GM23338 (cell line): ENCODE data around the gene AKAP13. TPM values are rescaled to one million over a fixed set of nuclear protein-coding genes. Genes with fewer than 3 reads are reported as not detected.

Experiments used
- ATAC-seq: fragments of 200-7000 bp; cut with Tn5 transposase; 3 replicates; pipeline ENCODE4 v1.9.1; 2020
- DNase-seq: peaks from one replicate; pipeline ENCODE4 v3.0.0-alpha.2; 2015; ENCODE audit warnings: low spot score
- H2AFZ ChIP-seq: fragments of 200-600 bp; sonication (generic); 2 replicates; pipeline ENCODE4 v1.8.0; 2016; ENCODE audit warnings: antibody characterized with exemption, mild to moderate bottlenecking, moderate library complexity
- H3F3A ChIP-seq: fragments of 200-600 bp; sonication (generic); replicated peaks from 2 replicates; pipeline ENCODE4 v1.8.0; 2017; ENCODE audit warnings: antibody characterized with exemption, mixed run types, low read depth
- H3K27ac ChIP-seq: fragments of 200-600 bp; sonication (generic); 2 replicates; pipeline ENCODE4 v1.6.1; 2016; ENCODE audit warnings: low read depth
- H3K27me3 ChIP-seq: fragments of 200-600 bp; sonication (generic); 2 replicates; pipeline ENCODE4 v1.8.0; 2016; ENCODE audit warnings: mild to moderate bottlenecking, mixed run types, moderate library complexity; ENCODE audit not compliant: insufficient read depth
- H3K36me3 ChIP-seq: fragments of 200-600 bp; sonication (generic); 2 replicates; pipeline ENCODE4 v1.8.0; 2016; ENCODE audit warnings: mild to moderate bottlenecking; ENCODE audit not compliant: insufficient read depth
- H3K4me1 ChIP-seq: fragments of 200-600 bp; sonication (generic); 2 replicates; pipeline ENCODE4 v1.8.0; 2016; ENCODE audit warnings: mild to moderate bottlenecking, moderate library complexity; ENCODE audit not compliant: insufficient read depth
- H3K4me2 ChIP-seq: fragments of 200-600 bp; sonication (generic); 2 replicates; pipeline ENCODE4 v1.7.1; 2017; ENCODE audit warnings: mixed run types
- H3K4me3 ChIP-seq: fragments of 200-600 bp; sonication (generic); 2 replicates; pipeline ENCODE4 v1.6.1; 2016; ENCODE audit warnings: mixed run types
- H3K79me2 ChIP-seq: fragments of 200-600 bp; sonication (generic); replicated peaks from 2 replicates; pipeline ENCODE4 v1.8.0; 2017; ENCODE audit warnings: mild to moderate bottlenecking; ENCODE audit not compliant: insufficient read depth
- H3K9me2 ChIP-seq: fragments of 200-600 bp; sonication (generic); 2 replicates; pipeline ENCODE4 v1.8.0; 2017; ENCODE audit not compliant: insufficient read depth
- H4K20me1 ChIP-seq: fragments of 200-600 bp; sonication (generic); replicated peaks from 2 replicates; pipeline ENCODE4 v1.8.0; 2017; ENCODE audit warnings: mild to moderate bottlenecking; ENCODE audit not compliant: insufficient read depth
- H3K27ac Mint-ChIP-seq: 2 replicates; pipeline ENCODE4 v1.8.0; 2020; ENCODE audit warnings: inconsistent platforms, mild to moderate bottlenecking, moderate library complexity, mixed read lengths
- H3K27me3 Mint-ChIP-seq: 3 replicates; pipeline ENCODE4 v1.8.0; 2022; ENCODE audit warnings: low read depth, mild to moderate bottlenecking, moderate library complexity, mixed read lengths, inconsistent platforms; ENCODE audit not compliant: insufficient read depth, poor library complexity
- H3K36me3 Mint-ChIP-seq: 3 replicates; pipeline ENCODE4 v1.8.0; 2021; ENCODE audit warnings: low read depth, mild to moderate bottlenecking, inconsistent platforms, moderate library complexity, mixed read lengths
- H3K4me1 Mint-ChIP-seq: 3 replicates; pipeline ENCODE4 v1.8.0; 2020; ENCODE audit warnings: mild to moderate bottlenecking, inconsistent platforms, mixed read lengths
- H3K4me3 Mint-ChIP-seq: 3 replicates; pipeline ENCODE4 v1.8.0; 2021; ENCODE audit warnings: moderate library complexity, mild to moderate bottlenecking, inconsistent platforms, mixed read lengths
- H3K9me3 Mint-ChIP-seq: 3 replicates; pipeline ENCODE4 v1.8.0; 2020; ENCODE audit warnings: moderate library complexity, mild to moderate bottlenecking, inconsistent platforms, mixed read lengths
- CREB1 ChIP-seq: fragments of 250-450 bp; sonication (Bioruptor Pico); IDR thresholded peaks from 2 replicates; pipeline ENCODE4 v1.5.0; 2020; ENCODE audit warnings: low read depth, mild to moderate bottlenecking, moderate library complexity
- POLR2AphosphoS5 ChIP-seq: IDR thresholded peaks from 2 replicates; pipeline ENCODE4 v1.6.1; 2016; ENCODE audit warnings: antibody characterized with exemption, low read depth
- ZNF331 ChIP-seq: fragments of 250-450 bp; sonication (Bioruptor Pico); IDR thresholded peaks from 2 replicates; pipeline ENCODE4 v1.5.0; 2020; ENCODE audit warnings: low read depth, mild to moderate bottlenecking, moderate library complexity
- ZNF462 ChIP-seq: fragments of 250-450 bp; sonication (Bioruptor Pico); IDR thresholded peaks from 2 replicates; pipeline ENCODE4 v1.5.0; 2020; ENCODE audit warnings: mild to moderate bottlenecking, moderate library complexity
- polyA plus RNA-seq: library from polyadenylated mRNA; unstranded; fragments of >200 nt; fragmentation: Nextera tagmentation; extraction: Ambion mirVana; gene quantifications from 2 replicates; pipeline ENCODE4 v1.2.1, GENCODE V29; 2016
- total RNA-seq: library from RNA; depleted of rRNA; stranded (reverse); fragments of >200 nt; shearing (Covaris generic); gene quantifications from 2 replicates; pipeline ENCODE4 v1.2.3, GENCODE V29; 2014
- TF ChIP-seq, protein P1 (sequence below): IDR thresholded peaks from one replicate; pipeline ENCODE4 v1.6.1; 2018; ENCODE audit warnings: antibody characterized with exemption; ENCODE audit not compliant: unreplicated experiment

Gene AKAP13
- total and polyA plus RNA-seq, 2 experiments from 2014 or later = 46.2 to 60.7 TPM

GRCh38 chr15:85611361-85611760 lies 231.0 kb downstream of the AKAP13 start (continued):
- TF ChIP-seq, protein P1, sequence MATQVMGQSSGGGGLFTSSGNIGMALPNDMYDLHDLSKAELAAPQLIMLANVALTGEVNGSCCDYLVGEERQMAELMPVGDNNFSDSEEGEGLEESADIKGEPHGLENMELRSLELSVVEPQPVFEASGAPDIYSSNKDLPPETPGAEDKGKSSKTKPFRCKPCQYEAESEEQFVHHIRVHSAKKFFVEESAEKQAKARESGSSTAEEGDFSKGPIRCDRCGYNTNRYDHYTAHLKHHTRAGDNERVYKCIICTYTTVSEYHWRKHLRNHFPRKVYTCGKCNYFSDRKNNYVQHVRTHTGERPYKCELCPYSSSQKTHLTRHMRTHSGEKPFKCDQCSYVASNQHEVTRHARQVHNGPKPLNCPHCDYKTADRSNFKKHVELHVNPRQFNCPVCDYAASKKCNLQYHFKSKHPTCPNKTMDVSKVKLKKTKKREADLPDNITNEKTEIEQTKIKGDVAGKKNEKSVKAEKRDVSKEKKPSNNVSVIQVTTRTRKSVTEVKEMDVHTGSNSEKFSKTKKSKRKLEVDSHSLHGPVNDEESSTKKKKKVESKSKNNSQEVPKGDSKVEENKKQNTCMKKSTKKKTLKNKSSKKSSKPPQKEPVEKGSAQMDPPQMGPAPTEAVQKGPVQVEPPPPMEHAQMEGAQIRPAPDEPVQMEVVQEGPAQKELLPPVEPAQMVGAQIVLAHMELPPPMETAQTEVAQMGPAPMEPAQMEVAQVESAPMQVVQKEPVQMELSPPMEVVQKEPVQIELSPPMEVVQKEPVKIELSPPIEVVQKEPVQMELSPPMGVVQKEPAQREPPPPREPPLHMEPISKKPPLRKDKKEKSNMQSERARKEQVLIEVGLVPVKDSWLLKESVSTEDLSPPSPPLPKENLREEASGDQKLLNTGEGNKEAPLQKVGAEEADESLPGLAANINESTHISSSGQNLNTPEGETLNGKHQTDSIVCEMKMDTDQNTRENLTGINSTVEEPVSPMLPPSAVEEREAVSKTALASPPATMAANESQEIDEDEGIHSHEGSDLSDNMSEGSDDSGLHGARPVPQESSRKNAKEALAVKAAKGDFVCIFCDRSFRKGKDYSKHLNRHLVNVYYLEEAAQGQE = no peak

DNA sequence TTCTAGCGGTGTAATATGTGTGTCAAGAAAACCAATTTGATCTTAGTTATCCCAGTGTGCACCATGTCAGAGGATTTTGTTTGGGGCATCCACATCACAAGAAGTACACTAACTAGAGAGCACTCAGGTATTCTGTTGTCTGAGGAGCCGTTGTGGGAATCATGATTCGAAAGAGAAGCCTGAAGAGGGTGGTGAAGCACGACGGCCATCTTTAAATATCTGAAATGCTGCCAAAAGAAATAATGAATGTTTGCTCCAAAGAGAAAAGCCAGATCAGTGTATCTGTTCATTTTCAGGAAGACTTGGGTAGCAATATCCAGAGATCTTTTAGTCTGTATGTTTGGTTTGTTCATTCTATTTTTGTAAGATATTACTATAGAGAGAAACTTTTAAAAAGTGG lies 233.7 kb downstream of the AKAP13 start:
- peaks cover 2% of the 10 kb centered on the region for H3K4me1 Mint-ChIP-seq

DNA sequence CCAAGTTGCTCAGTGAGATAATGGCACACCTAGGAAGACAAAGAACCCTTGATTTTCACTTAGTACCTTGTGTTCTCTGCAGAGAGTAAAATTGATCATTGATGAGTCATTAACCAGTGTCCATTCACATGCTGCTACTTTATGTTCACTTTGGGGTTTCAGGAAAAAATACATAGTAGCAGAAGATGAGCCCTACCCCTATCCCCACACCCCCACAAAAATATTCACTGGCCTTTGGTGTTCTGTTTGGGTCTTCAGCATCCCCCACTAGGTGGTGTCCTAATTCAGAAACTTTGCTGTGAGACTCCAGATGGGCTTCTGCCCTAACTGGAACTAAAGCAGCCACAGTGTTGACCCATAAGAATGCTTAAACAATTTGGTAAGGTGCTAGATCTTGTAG lies 235.5 kb downstream of the AKAP13 start:
- Mint-ChIP-seq H3K27ac (no peak overlapping the region), H3K27me3 (no peaks in the 10 kb centered on the region), H3K9me3 (no peaks in the 10 kb centered on the region), H3K4me3 (no peak overlapping the region), H3K4me1 (peaks cover 2% of the 10 kb centered on the region), H3K36me3 (no peaks in the 10 kb centered on the region)
- Histone ChIP-seq H3K27me3 (no peaks in the 10 kb centered on the region), H3K36me3 (no peaks in the 10 kb centered on the region), H2AFZ (no peak overlapping the region), H3F3A (no peaks in the 10 kb centered on the region), H3K79me2 (peaks cover 4% of the 10 kb centered on the region; the same call in 1 of the 2 replicates), H4K20me1 (no peaks in the 10 kb centered on the region), H3K9me2 (no peaks in the 10 kb centered on the region), H3K4me2 (no peak overlapping the region), H3K4me1 (peaks cover 47% of the 10 kb centered on the region), H3K4me3 (no peak overlapping the region), H3K27ac (no peak overlapping the region)
- DNase-seq (peak; percentile 75), ATAC-seq (peak; percentile 84)
- TF ChIP-seq ZNF331 (CRISPR knock-in tag) (no peak), ZNF462 (no peak)

More for the DNA sequence above, 233.7 kb downstream of the AKAP13 start:
- H3K9me3 Mint-ChIP-seq = no peaks in the 10 kb centered on the region
- no peaks in the 10 kb centered on the region for H3K36me3 Mint-ChIP-seq
- no peak overlapping the region for H3K4me3 ChIP-seq
- H3F3A ChIP-seq = no peaks in the 10 kb centered on the region
- H3K9me2 ChIP-seq = no peaks in the 10 kb centered on the region
- H3K4me1 ChIP-seq = peaks cover 29% of the 10 kb centered on the region
- no peaks in the 10 kb centered on the region for H3K36me3 ChIP-seq
- no peak overlapping the region for H3K4me3 Mint-ChIP-seq
- H3K27ac ChIP-seq = no peak overlapping the region
- no peak overlapping the region for H3K27ac Mint-ChIP-seq
- ATAC-seq = no peak
- no peaks in the 10 kb centered on the region for H3K27me3 Mint-ChIP-seq
- DNase-seq = no peak
- no peaks in the 10 kb centered on the region for H3K27me3 ChIP-seq
- H4K20me1 ChIP-seq = no peaks in the 10 kb centered on the region
- H2AFZ ChIP-seq = no peak overlapping the region
- TF ChIP-seq, protein P1 = no peak
- TF ChIP-seq CREB1 (CRISPR knock-in tag) = no peak
- TF ChIP-seq POLR2AphosphoS5 = no peak
- H3K4me2 ChIP-seq = no peak overlapping the region
- H3K79me2 ChIP-seq = no peaks in the 10 kb centered on the region; the same call in 1 of the 2 replicates
